Keratinocyte (primary cell): ENCODE measurements around the gene PLEKHJ1. TPM values are rescaled to one million over a fixed set of nuclear protein-coding genes. Genes with fewer than 3 reads are reported as not detected.

ENCODE experiments used
- DNase-seq: peaks from one replicate; pipeline ENCODE4 v3.0.0-alpha.2; 2011; ENCODE audit warnings: low read depth, missing footprints, low spot score
- FAIRE-seq: peaks from 2 replicates; lab custom pipeline; 2011; peaks lifted over from hg19 to GRCh38; lab: Jason Lieb, UNC
- H2AFZ ChIP-seq: 2 replicates; pipeline ENCODE4 v1.6.0; 2012; ENCODE audit warnings: low read length, control low read depth, inconsistent platforms; ENCODE audit not compliant: control insufficient read depth
- H3K27ac ChIP-seq: 2 replicates; pipeline ENCODE4 v1.5.1; 2011; ENCODE audit warnings: low read length; ENCODE audit not compliant: control insufficient read depth, insufficient read depth
- H3K27me3 ChIP-seq: 3 replicates; pipeline ENCODE4 v1.6.0; 2011; ENCODE audit warnings: low read length; ENCODE audit not compliant: control insufficient read depth, insufficient read depth; ENCODE audit errors: extremely low read depth
- H3K36me3 ChIP-seq, 2 experiments: 2 replicates in 1 of 2; 3 replicates in 1 of 2; pipeline ENCODE4 v1.5.1; 2011; ENCODE audit warnings: low read length in 2 of 2, mild to moderate bottlenecking in 1 of 2; ENCODE audit not compliant: control insufficient read depth in 2 of 2, insufficient read depth in 2 of 2; ENCODE audit errors: extremely low read depth in 1 of 2
- H3K4me1 ChIP-seq: 3 replicates; pipeline ENCODE4 v1.5.1; 2011; ENCODE audit warnings: low read length; ENCODE audit not compliant: control insufficient read depth, insufficient read depth; ENCODE audit errors: extremely low read depth
- H3K4me2 ChIP-seq: 3 replicates; pipeline ENCODE4 v1.6.0; 2011; ENCODE audit warnings: low read depth, low read length; ENCODE audit not compliant: control insufficient read depth, insufficient read depth; ENCODE audit errors: extremely low read depth
- H3K4me3 ChIP-seq, 3 experiments: fragments of 200-600 bp in 1 of 3; sonication (generic) in 1 of 3; 2 replicates in 2 of 3; 3 replicates in 1 of 3; pipeline ENCODE4 v1.5.1; 2011 to 2016; ENCODE audit warnings: low read length in 3 of 3, mild to moderate bottlenecking in 3 of 3, control low read depth in 2 of 3, inconsistent platforms in 1 of 3, low read depth in 1 of 3, mixed read lengths in 1 of 3, mixed run types in 1 of 3, moderate library complexity in 1 of 3; ENCODE audit not compliant: control insufficient read depth in 2 of 3, insufficient read depth in 2 of 3; ENCODE audit errors: extremely low read depth in 1 of 3
- H3K79me2 ChIP-seq: 2 replicates; pipeline ENCODE4 v1.6.0; 2012; ENCODE audit warnings: low read length; ENCODE audit not compliant: control insufficient read depth, insufficient read depth
- H3K9ac ChIP-seq: 3 replicates; pipeline ENCODE4 v1.6.0; 2011; ENCODE audit warnings: low read length; ENCODE audit not compliant: control insufficient read depth, insufficient read depth; ENCODE audit errors: extremely low read depth
- H3K9me1 ChIP-seq: 3 replicates; pipeline ENCODE4 v1.6.0; 2011; ENCODE audit warnings: low read length; ENCODE audit not compliant: control insufficient read depth, insufficient read depth; ENCODE audit errors: extremely low read depth
- H3K9me3 ChIP-seq: 2 replicates; pipeline ENCODE4 v1.5.1; 2012; ENCODE audit warnings: low read depth, low read length; ENCODE audit not compliant: control insufficient read depth
- H4K20me1 ChIP-seq: 3 replicates; pipeline ENCODE4 v1.6.0; 2011; ENCODE audit warnings: low read length; ENCODE audit not compliant: control insufficient read depth, insufficient read depth; ENCODE audit errors: extremely low read depth
- CTCF ChIP-seq, 3 experiments: IDR thresholded peaks in 1 of 3; conservative IDR thresholded peaks in 1 of 3; optimal IDR thresholded peaks in 1 of 3; 2 replicates in 2 of 3; 3 replicates in 1 of 3; pipeline versions ENCODE3 to v1.5.1; 2011; ENCODE audit warnings: low read length in 3 of 3, mild to moderate bottlenecking in 3 of 3, moderate library complexity in 2 of 3, control low read depth in 1 of 3, inconsistent platforms in 1 of 3; ENCODE audit not compliant: insufficient read depth in 2 of 3; ENCODE audit errors: extremely low read depth in 1 of 3
- EZH2 ChIP-seq: IDR thresholded peaks from one replicate; pipeline ENCODE4 v1.6.1; 2012; ENCODE audit warnings: inconsistent platforms, mild to moderate bottlenecking, low read length, moderate library complexity
- dilution Hi-C: fragments of 300-500 bp; cut with MboI; formaldehyde crosslinking; loops from one replicate; pipeline ENCODE4 v1.7.0; 2020; ENCODE audit warnings: low sequenced_read_pairs; ENCODE audit not compliant: extremely low pct_ligation_motif_present
- polyA plus RNA-seq, 5 experiments: library from polyadenylated mRNA; depleted of rRNA in 3 of 5; stranded (reverse) in 3 of 5; stranded (forward) in 1 of 5; unstranded in 1 of 5; fragments of >200 nt; gene quantifications; 1 replicate in 1 of 5; 2 replicates in 3 of 5; 3 replicates in 1 of 5; pipeline versions ENCODE4 v1.2.1 to v1.2.3, GENCODE V29; 2011 to 2012; ENCODE audit warnings: missing spikeins in 2 of 5, low read depth in 1 of 5, low replicate concordance in 1 of 5

PLEKHJ1 gene
- polyA plus RNA-seq, 1 donor (not counting 4 experiments of a cell fraction or from before 2014, with no cell fraction given) = 36.8 TPM

- DNase-seq = no peak
- peaks cover 7% of the 10 kb centered on the region for H3K9me1 ChIP-seq
- peak overlapping the region; percentile 70 to 91 (median 86) for H3K4me3 ChIP-seq
- peak overlapping the region; percentile 95 for H3K4me2 ChIP-seq
- peak overlapping the region; percentile 90 for H3K9ac ChIP-seq
- H3K4me1 ChIP-seq = peaks cover 35% of the 10 kb centered on the region
- no peaks in the 10 kb centered on the region for H3K9me3 ChIP-seq
- FAIRE-seq = no peak
- H3K27ac ChIP-seq = peak overlapping the region; percentile 94
- TF ChIP-seq CTCF (optimal IDR thresholded peaks at IDR 0.05 in 1 of 3, IDR thresholded peaks at IDR 0.05 in 1 of 3, conservative IDR thresholded peaks at IDR 0.05 in 1 of 3; ENCODE audit: extremely low read depth in 1 of 3, insufficient read depth in 2 of 3, low read length in 3 of 3) = no peak
- TF ChIP-seq EZH2 = no peak
- dilution Hi-C loops = no loop called here
- H4K20me1 ChIP-seq = peaks cover 8% of the 10 kb centered on the region
- H3K36me3 ChIP-seq = peaks cover 15 to 35% of the 10 kb centered on the region in 2 experiments
- no peaks in the 10 kb centered on the region for H3K27me3 ChIP-seq
- H3K79me2 ChIP-seq = peaks cover 72% of the 10 kb centered on the region
- H2AFZ ChIP-seq = no peak overlapping the region
Observed at GRCh38 chr19:2235381-2236063, 607 bp downstream of the PLEKHJ1 start.

GRCh38 chr19:2234996-2235380, 1.1 kb downstream of the PLEKHJ1 start:
- Histone ChIP-seq H3K27ac (peak overlapping the region; percentile 94), H3K9me1 (peaks cover 4% of the 10 kb centered on the region), H3K27me3 (no peaks in the 10 kb centered on the region), H3K4me2 (peak overlapping the region; percentile 95), H3K79me2 (peaks cover 66% of the 10 kb centered on the region), H4K20me1 (peaks cover 4% of the 10 kb centered on the region), H3K9me3 (no peaks in the 10 kb centered on the region), H3K9ac (peak overlapping the region; percentile 90), H3K4me1 (peaks cover 30% of the 10 kb centered on the region), H3K4me3 (peak overlapping the region; percentile 70 to 91 (median 86)), H3K36me3 (peaks cover 15 to 35% of the 10 kb centered on the region in 2 experiments), H2AFZ (no peak overlapping the region)
- dilution Hi-C loops = no loop called here
- DNase-seq (no peak), FAIRE-seq (no peak)
- no peak for TF ChIP-seq EZH2
- no peak for TF ChIP-seq CTCF (optimal IDR thresholded peaks at IDR 0.05 in 1 of 3, IDR thresholded peaks at IDR 0.05 in 1 of 3, conservative IDR thresholded peaks at IDR 0.05 in 1 of 3; ENCODE audit: extremely low read depth in 1 of 3, insufficient read depth in 2 of 3, low read length in 3 of 3)
